Measurements from ENCODE around the gene FARP1.

GRCh38 chr13:98103942-98104880 is 38.7 kb upstream of the FARP1 start:
- TF ChIP-seq CTCF (IDR thresholded peaks at IDR 0.05; ENCODE audit: insufficient read depth, low read length, poor library complexity, severe bottlenecking) (no peak), EZH2phosphoT487 (conservative IDR thresholded peaks at IDR 0.05; ENCODE audit: low read length) (no peak)

Data from SU-DHL-6 (cell line).